ENCODE data around the gene RIMBP2.

RIMBP2 gene

DNA sequence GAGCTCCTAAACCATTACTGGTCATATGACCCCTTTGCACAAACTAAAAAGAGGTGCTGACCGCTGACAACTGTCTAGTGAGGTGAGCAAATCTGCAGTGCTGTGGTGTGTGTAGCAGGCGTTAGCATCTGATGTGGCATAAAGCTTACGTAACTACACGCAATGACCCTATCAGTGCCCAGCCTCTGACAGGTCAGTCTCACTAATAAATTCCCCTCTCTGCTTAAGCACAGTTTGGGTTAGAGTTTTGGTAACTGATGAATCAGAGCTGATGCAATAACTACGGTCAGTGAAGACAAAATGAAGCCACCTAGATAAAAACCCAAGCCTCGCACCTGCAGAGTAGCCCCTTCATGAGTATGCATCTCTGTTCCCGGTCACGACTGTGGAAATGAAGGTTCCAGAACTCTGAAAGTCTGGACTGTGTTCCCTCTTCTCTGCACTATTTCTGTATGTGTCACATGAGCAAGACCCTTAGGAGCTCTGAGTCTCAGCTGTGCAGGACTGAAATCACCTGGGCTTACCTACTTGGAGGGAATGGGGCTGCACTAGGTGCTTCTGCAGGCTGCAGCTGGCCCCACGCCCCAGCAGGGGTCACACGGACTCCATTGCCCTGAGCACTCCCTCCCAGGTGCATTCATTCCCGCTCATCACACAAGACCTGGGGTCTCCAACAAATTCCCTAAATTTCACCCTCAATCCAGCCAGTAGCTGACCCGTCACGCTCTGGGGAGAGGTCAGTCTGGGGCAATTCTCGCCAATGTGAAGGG lies 54.4 kb downstream of the RIMBP2 start:
- TF ChIP-seq, protein P1, sequence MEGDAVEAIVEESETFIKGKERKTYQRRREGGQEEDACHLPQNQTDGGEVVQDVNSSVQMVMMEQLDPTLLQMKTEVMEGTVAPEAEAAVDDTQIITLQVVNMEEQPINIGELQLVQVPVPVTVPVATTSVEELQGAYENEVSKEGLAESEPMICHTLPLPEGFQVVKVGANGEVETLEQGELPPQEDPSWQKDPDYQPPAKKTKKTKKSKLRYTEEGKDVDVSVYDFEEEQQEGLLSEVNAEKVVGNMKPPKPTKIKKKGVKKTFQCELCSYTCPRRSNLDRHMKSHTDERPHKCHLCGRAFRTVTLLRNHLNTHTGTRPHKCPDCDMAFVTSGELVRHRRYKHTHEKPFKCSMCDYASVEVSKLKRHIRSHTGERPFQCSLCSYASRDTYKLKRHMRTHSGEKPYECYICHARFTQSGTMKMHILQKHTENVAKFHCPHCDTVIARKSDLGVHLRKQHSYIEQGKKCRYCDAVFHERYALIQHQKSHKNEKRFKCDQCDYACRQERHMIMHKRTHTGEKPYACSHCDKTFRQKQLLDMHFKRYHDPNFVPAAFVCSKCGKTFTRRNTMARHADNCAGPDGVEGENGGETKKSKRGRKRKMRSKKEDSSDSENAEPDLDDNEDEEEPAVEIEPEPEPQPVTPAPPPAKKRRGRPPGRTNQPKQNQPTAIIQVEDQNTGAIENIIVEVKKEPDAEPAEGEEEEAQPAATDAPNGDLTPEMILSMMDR (IDR thresholded peaks at IDR 0.05; ENCODE audit: control insufficient read depth, extremely low read depth, insufficient read depth), result no peak
- H3K4me3 ChIP-seq (ENCODE audit: low read depth, low read length), result no peak overlapping the region
- DNase-seq (ENCODE audit: low read depth), result no peak

- TF ChIP-seq, protein P1 (IDR thresholded peaks at IDR 0.05; ENCODE audit: control insufficient read depth, extremely low read depth, insufficient read depth), result no peak
- no peak overlapping the region for H3K4me3 ChIP-seq (ENCODE audit: low read depth, low read length)
- DNase-seq (ENCODE audit: low read depth), result no peak
These were observed 55.0 kb downstream of the RIMBP2 start for GRCh38 chr12:130661059-130661458.

- no peak for DNase-seq (ENCODE audit: low read depth)
These were observed 57.8 kb downstream of the RIMBP2 start for GRCh38 chr12:130658145-130658911.

GRCh38 chr12:130656411-130656810 lies 59.7 kb downstream of the RIMBP2 start:
- TF ChIP-seq, protein P1 (IDR thresholded peaks at IDR 0.05; ENCODE audit: control insufficient read depth, extremely low read depth, insufficient read depth), result no peak
- DNase-seq (ENCODE audit: low read depth), result no peak
- no peak overlapping the region for H3K4me3 ChIP-seq (ENCODE audit: low read depth, low read length)

More at GRCh38 chr12:130658145-130658911, 57.8 kb downstream of the RIMBP2 start:
- no peak overlapping the region for H3K4me3 ChIP-seq (ENCODE audit: low read depth, low read length)
- TF ChIP-seq, protein P1 (IDR thresholded peaks at IDR 0.05; ENCODE audit: control insufficient read depth, extremely low read depth, insufficient read depth), result no peak

DNA sequence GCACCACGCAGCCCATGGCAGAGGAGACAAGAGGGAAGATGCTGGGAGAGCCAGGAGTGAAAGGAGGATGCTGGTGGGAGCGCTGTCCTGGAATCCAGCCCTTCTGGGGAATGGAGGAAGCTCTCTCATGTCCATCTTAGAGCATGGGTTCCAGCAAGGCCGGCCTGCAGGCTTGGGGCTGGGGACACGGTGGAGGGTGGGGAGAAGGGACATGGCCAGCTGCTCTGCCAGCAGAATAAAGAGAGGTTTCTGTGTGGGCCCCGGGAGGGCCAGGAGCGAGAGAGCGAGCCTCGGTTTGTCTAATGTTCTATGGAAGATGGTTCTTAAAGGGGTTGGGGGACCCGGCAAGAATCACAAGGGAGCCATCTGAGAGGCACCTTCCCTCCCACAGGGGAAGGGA lies 60.2 kb downstream of the RIMBP2 start:
- no peak overlapping the region for H3K4me3 ChIP-seq (ENCODE audit: low read depth, low read length)
- no peak for DNase-seq (ENCODE audit: low read depth)
- TF ChIP-seq, protein P1 (IDR thresholded peaks at IDR 0.05; ENCODE audit: control insufficient read depth, extremely low read depth, insufficient read depth), result no peak

DNA sequence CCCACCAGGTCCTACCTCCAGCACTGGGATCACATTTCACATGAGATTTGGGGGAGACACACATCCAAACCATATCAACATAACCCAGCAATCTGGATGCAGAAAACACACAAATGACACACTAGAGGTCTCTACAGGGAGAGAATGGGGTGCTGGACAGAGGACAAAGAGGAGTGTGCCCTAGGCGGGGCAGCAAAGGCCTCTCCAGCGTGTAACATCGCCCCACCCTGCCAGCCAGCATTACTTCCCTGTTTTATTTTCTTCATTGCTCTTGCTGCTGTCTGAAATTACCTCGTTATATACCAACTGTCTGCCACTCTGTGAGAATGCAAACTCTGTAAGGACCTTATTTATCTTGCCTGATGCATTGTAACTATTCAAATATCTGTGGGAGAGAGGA lies 61.1 kb downstream of the RIMBP2 start:
- TF ChIP-seq, protein P1 (IDR thresholded peaks at IDR 0.05; ENCODE audit: control insufficient read depth, extremely low read depth, insufficient read depth), result no peak
- DNase-seq (ENCODE audit: low read depth), result no peak
- H3K4me3 ChIP-seq (ENCODE audit: low read depth, low read length), result no peak overlapping the region

Measured in LNCaP clone FGC (cell line).